Epithelial cell of esophagus (primary cell): ENCODE measurements around the gene UBE3C.
"Not testable (repeated sequence)": the region's sequence is repeated elsewhere in the genome, so short reads cannot be mapped to it uniquely, and the experiment has no call there.

Experiments used
- DNase-seq: peaks from one replicate; pipeline ENCODE4 v3.0.0; 2010; ENCODE audit warnings: low read depth
- H3K4me3 ChIP-seq: 2 replicates; pipeline ENCODE4 v1.5.1; 2011; ENCODE audit warnings: mild to moderate bottlenecking, low read length, control low read depth
- CTCF ChIP-seq: IDR thresholded peaks from 2 replicates; pipeline ENCODE4 v1.5.1; 2011; ENCODE audit warnings: low read depth, mild to moderate bottlenecking, low read length, control low read depth, inconsistent platforms; ENCODE audit not compliant: insufficient read depth; ENCODE audit errors: missing control alignments

The UBE3C gene

GRCh38 chr7:157271315-157271990 lies 132.7 kb downstream of the UBE3C start:
- H3K4me3 ChIP-seq, result no peak overlapping the region
- DNase-seq, result peak; percentile 54
- no peak for TF ChIP-seq CTCF

- no peak for TF ChIP-seq CTCF
- DNase-seq, result peak; percentile 98
- H3K4me3 ChIP-seq, result no peak overlapping the region
These were observed 133.2 kb downstream of the UBE3C start for GRCh38 chr7:157271991-157272324.

DNA sequence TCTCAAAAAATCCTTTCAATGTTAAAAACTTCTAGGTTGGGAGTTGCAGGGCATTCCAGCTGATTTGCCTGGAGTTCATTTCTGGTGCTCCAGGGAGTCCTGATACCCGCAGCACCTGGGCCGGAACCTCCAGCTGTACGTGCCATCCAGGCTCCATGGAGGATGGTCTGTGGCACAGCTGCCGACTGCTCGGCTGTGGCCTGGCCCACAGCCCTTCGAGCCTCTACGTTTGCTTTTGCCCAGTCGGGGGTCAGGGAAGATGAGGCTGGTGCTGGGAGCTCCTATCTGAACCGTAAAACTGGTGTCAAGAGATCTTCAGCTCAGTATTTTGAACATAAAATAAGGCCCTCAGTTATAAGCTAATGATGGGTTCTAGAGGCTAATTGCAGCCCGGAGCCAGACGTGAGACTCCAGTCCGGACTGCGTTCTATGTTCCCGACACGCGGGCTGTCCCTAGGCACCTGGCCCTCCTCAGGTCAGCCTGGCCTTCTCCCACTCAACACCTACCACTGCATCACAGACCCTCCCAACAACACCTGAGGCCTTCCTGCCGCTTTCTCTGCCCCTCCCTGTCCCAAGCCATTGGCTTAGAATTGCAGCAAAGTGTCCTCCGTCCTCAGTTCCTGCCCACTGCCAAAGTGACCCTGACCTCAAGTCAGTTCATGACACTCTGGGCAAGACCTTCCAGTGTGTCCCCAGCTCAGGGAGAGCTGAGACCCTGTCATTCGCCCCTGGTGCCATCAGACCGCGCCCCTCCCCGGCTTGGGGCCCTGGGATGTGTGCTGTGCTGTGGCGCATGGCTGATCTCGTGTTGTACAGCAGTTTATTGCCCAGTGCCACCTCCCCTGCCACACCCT lies 133.9 kb downstream of the UBE3C start:
- TF ChIP-seq CTCF, result no peak
- no peak overlapping the region for H3K4me3 ChIP-seq
- DNase-seq, result no peak

DNA sequence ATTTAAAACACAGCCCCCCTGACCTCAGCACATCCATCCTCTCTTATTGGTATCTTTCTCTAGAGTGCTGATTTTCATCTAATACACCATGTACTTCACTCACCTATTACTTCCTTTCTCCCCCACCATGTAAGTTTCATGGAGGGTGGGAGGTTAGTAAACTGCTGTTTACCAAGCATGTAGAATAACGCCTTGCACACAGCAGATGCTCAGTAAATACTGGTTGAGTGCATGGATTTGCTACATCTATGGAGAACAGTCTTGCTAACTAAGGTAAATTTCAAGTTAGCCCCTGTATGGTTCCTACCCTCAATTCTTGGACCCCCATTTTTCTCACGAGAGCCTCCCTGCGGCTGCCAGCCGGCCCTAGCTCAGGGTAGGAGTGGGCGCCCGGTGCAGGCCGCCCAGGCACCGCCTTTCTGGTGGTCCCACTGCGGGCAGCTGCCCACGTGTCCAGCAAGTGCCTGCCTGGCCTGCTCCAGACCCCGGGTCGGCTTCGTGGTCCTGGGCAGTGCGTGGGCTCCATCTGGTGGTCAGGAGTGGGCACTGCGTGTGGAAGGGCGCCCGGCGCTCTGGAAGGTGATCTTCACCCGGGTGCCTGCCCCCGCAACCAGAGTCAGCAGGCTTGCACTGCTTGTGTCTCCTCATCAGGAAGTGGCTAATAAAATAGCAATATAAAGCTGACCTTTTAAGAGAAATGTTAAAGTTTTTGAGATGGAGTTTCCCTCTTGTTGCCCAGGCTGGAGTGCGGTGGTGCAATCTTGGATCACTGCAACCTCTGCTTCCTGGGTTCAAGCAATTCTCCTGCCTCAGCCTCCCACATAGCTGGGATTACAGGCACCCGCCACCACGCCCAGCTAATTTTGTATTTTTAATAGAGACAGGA lies 134.7 kb downstream of the UBE3C start:
- peak; percentile 89 for TF ChIP-seq CTCF
- peak; percentile 70 for DNase-seq
- no peak overlapping the region for H3K4me3 ChIP-seq

DNA sequence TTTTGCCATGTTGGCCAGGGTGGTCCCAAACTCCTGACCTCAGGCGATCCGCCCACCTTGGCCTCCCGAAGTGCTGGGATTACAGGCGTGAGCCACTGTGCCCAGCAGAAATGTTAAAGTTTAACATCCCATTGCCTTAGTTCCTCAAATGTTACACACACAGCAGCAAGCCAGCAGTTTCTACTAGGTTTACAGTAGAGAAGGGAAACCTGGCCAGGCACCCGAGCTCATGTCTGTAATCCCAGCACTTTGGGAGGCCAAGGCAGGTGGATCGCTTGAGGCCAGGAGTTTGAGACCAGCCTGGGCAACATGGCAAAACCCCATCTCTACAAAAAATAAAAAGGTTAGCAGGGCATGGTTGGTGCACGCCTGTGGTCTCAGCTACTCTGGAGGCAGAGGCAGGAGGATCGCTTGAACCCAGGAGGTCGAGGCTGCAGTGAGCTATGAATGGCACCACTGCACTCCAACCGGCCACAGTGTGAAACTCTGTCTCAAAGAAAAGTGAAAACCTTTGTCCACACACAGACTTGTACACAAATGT lies 135.4 kb downstream of the UBE3C start:
- DNase-seq, H3K4me3 ChIP-seq: not testable (repeated sequence)

DNA sequence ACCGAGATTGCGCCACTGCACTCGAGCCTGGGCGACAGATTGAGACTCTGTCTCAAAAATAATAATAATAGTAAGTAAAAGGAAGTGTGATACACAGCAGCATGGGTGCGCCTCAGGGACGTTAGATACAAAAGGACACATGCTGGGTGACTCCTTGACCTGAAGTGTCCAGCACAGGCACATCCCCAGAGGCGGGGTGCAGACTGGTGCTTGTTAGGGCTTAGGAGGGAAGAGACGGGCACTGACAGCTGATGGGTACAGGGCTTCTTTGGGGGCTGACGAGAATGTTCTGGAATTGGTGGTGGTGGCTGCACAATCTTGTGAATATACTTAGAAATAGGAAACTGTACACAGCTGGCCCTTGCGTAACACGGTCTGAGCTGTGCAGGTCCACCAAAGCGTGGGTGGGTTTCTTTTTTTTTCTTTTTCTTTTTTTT lies 136.3 kb downstream of the UBE3C start:
- no peak for TF ChIP-seq CTCF
- H3K4me3 ChIP-seq, result no peak overlapping the region
- DNase-seq, result no peak
